NCI-H146 treated with DMSO at 0.1 percent for 48 hours (cell line): ENCODE results near the gene AGER.
"Not testable (repeated sequence)": the region's sequence is repeated elsewhere in the genome, so short reads cannot be mapped to it uniquely, and the experiment has no call there.

ENCODE experiments used
- DNase-seq: peaks from one replicate; lab custom pipeline; 2025; ENCODE audit not compliant: unreplicated experiment; lab: John Stamatoyannopoulos, UW

AGER gene

DNA sequence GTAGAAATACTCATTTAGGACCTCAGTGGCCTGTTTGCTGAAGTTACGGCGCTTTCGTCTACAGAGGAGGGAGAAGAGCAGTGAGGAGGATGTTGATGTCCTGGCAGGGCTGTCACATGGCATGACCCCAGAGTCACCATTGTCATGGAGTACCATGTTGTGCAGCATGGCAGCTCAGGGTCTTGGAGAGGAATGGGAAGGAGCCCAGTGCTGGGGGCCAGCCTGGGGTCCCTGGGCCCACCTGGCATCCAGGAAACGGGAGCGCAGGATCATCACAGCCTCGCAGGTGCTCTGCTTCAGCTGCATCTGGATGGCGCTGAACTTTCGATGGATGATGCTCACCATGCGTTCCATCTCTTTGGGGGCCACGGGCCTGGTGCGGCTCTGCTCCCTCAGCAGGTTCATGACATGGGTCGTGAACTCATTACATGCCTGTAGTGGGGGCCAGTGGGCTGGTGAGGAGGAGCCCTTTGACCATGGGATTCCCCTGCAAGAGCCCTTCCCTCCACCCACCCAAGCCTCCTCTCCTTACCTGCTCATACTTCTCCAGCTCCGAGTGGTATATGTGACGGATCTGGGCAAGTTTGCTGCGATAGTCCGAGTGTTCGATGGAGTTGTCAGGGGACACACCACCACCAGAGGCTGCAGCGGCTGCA, 3.8 kb upstream of the AGER start:
- not testable (repeated sequence) for DNase-seq

DNA sequence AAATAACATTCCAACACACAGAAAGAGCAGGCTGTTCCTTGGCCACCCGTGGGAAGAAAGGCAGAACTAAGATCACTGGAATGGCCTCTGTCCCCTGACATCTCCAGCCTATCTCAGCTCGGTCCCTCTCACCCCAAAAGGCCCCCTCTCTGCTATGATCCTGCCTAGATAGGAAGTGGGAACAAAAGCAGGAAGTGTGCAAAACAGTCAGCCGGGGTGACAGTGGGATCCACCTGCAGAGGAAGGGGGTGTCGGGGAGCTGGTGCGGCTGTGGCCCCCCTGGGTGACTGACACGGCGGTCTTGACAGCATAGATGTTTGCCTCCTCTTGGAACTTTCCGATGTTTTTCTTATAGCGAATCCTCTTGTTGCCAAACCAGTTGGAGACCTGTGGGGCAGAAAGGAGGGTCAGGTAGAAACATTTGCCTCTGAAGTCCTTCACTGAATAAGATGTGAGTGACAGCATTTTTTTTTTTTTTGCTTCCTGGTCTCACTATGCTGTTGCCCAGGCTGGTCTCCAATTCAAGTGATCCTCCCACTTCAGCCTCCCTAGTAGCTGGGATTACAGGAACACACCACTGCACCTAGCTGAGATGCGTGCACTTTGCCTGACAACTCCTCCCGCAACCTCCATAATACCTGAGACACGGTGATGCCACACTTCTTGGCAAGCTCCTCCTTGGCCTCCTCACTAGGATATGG, 3.1 kb upstream of the AGER start:
- DNase-seq: no peak

DNA sequence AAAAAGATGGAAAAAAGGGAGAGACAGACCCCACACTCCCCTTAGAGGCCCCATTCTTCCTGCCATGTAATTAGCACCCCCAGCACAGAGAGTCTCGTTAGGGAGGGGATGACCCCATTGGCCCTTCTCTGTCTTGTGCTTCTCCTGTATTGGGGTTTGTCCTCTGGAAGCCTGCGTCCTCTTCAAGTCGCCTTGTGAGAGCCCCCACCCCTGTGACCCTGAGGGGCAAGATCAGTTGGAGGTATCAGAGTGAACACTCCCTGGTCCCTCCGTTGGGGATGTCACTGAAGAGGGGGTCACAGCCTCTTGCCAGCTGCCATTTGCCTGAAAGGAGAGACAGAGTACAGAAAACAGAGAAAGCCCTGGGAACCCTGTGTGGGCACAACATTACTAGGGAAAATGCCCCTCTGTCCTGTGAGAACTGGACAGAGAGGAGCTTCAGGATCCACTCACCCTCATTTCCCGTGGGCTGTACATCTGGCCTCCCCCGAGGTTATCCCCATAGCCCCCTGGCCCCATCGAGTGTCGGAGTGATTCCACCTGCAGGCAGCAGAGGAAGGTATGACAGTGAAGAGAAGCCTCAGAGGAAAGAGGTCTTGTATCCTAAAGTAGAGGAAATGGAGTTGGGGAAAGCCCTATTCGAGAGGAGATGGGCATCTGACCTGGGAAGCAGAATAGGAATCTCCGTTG, 2.2 kb upstream of the AGER start:
- not testable (repeated sequence) for DNase-seq

DNA sequence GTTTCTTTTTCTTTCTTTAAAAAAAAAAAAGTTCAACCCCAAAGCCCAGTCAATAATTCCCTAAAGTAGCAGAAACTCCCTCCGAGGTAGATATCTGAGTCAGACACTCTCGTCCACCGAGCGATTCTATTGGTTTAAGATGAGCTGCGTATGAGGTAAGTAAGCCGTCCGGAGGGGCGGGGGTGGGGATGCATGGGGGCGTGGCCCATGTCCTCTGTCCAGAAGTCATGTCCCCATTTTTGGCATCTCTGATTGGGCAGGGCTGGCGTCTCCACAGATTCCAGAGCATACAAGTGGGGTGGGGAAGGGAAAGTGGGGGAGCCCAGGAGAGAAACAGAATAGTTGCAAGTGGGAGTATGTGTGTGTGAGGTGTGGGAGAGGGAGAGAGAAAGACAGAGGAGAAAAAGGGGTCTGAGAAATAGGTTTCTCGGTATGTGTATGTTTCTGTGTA, 1.7 kb upstream of the AGER start:
- not testable (repeated sequence) for DNase-seq

DNA sequence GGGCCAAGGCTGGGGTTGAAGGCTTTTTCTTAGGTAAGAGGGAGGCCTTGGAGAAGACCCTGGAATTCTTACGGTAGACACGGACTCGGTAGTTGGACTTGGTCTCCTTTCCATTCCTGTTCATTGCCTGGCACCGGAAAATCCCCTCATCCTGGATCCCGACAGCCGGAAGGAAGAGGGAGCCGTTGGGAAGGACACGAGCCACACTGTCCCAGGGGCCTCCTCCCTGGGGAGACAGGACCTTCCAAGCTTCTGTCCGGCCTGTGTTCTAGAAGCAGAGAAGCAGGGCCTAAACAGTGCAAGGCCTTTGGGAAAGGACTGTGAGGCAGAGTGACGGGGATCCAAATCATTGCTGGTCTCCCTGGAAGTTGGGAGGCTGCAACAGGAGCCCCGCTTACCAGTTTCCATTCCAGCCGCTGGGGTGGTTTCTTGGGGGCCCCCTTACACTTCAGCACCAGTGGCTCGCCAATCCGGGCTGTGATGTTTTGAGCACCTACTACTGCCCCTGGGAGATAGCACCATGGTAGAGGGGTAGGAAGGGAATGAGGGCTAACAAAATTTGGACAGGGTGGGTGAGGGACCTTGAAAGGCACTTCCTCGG, 470 bp downstream of the AGER start:
- no peak for DNase-seq

DNA sequence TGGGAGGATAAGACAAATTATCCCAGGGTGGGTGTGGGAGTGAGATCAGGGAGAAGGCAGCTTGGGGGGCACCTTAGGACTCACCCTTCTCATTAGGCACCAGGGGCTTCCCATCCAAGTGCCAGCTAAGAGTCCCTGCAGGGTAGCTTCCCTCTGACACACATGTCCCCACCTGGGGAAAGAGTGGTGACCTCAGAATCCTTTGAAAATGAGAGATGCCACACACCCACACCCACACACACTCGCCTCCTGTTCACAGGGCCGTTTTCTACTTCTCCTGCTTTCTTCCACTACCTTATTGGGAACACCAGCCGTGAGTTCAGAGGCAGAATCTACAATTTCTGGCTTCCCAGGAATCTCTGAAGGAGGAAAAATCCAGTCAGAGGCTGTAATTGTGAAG, 1.0 kb downstream of the AGER start:
- no peak for DNase-seq

DNA sequence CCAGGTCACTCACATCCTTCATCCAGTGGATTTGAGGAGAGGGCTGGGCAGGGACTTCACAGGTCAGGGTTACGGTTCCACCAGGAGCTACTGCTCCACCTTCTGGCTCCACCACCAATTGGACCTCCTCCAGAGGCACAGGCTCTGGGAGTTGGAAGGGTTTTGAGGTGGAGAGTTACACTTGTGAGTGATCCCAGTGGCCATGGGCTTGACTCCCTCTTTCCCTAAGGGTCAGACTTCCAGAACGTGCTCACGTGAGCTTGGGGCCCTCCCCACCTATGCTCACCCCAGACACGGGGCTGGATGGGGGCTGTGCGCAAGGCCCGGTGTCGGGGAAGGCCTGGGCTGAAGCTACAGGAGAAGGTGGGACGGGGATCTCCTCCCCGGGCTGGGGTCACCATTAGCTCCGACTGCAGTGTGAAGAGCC, 1.5 kb downstream of the AGER start:
- DNase-seq: no peak

DNA sequence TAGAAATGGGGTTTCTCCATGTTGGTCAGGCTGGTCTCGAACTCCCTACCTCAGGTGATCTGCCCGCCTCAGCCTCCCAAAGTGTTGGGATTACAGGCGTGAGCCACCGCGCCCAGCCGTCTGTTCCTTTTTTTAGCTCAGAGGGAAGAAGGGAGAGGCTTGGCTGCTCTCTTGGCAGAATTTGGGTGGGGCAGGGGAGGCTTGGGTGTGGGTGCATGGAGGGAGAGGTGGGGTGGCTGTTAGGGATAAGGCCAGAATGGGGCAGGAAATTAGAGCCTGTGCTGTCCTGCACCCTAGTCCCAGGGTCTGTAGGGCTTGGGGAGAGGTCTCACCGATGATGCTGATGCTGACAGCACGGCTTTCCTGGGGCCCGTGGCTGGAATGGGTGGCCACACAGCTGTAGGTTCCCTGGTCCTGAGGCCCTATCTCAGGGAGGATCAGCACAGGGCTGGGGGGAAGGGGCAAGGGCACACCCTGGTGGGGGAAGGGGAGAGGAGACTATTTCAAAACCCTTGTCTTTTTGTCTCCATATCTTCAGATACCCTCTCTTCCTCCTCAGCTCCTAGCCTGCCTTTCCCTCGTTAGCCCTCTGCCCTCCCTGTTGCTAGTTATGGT, 2.0 kb downstream of the AGER start:
- no peak for DNase-seq

DNA sequence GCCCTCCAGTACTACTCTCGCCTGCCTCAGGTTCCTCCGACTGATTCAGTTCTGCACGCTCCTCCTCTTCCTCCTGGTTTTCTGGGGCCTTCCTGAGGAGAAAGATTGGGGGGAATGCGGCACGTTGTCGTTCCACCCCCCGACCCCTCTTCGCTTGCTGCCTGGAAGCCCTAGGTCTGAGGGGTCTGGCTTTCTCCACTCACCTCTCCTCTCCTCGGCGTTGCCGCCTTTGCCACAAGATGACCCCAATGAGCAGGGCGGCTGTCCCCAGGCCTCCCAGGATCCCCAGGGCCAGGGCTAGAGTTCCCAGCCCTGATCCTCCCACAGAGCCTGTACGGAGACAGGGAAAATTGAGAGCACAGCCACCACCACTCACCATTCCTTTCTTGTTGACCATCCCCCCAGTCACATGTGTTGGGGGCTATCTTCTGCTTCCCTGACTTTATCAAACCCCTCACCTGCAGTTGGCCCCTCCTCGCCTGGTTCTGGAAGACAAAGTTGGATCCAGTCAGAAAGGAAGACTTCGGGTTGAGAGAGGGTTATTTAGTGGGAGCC, 2.8 kb downstream of the AGER start:
- no peak for DNase-seq

DNA sequence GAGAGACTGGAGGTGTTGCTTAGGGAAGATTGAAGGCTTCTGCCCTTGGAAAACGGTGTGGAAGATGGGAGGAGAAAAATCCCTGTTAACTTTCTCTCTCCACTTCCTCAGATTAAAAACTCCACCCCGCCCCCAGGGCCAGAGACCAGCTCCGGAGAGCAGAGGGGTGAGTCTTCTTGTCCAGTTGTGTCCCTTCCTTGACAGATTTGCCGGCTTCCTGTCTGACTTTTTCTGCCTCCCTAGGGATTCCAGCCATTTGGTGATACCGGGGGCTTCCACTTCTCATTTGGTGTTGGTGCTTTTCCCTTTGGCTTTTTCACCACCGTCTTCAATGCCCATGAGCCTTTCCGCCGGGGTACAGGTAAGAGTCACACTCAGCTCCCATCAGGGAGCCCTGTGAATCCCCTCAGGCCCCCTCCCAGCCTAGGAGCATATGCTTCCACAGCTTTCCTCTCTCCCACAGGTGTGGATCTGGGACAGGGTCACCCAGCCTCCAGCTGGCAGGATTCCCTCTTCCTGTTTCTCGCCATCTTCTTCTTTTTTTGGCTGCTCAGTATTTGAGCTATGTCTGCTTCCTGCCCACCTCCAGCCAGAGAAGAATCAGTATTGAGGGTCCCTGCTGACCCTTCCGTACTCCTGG, 4.2 kb downstream of the AGER start:
- DNase-seq: no peak

DNA sequence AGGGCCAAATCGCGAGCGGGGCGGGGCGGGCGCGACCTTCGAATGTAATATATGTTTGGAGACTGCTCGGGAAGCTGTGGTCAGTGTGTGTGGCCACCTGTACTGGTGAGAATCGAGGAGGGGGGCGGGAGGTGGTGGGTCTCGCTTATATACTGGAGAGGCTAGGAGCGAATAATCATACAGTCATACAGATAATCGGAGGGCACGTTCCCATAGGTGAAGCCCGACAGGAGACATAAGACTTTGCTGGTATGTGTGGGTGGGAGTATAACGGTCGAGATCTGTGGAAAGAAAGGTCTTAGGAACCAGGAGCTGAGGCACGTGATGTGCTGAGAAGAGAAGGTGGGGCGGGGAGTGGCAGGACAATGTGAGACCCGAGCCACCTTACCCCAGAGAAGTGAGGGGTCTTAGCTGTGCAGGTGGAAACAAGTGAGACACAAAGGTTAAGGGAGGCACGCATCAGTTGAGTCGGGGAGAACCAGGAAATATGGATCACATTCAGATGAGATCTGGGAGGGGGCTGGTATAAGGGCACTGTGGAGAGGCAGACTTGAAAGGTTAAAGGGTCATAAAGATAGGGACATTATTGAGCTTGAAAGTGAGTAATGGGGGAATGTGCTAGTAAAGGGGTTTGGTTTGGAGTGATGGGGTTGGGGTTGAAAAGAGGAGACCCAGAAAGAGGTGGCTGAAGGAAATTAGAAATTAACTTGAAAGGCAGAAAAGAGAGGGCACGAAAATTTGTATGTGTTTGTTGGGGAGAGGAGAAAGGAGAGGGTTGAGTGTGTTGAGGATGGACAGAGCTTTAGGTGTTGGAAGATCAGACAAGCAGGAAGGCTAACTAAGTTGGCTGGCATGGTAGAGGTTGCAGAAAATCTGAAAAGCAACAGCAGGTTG, 5.3 kb downstream of the AGER start:
- DNase-seq: no peak

DNA sequence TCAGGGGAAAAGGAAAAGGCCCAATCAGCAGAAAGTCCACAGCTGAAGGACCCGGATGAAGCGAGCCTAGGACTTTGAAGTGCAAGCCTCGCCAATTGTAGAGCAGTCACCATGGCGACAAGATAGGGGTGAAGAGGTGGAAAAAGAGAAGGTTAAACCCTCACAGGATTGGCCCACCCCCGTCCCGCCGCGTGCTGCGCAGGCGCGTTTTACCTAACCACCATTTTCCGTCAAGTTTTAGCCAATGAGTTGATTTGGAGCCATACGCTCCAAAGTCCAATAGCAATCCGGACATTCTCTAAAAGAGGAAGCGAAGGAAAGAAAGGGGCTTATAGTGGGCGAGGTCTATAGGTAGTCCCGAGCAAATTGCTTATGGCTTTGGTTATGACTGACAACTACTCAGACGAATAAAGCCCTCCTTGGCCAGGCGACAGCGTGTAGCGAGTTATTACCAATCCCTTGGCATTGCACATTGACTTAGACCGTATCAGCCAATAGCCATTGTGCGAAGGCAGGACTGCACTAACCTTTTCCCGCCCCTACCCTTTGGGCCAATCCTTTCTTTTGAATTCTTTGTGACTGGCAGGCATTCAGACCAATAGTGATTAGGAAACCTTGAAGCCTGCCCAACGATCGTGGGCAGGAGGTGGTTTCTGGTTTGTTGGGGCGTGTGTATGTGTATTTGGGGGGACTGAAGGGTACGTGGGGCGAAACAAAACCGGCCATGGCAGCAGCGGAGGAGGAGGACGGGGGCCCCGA, 6.1 kb downstream of the AGER start, which contains the start of gene RNF5:
Gene RNF5, plus strand, starts transcription at position 618 of the 759 bp plus-strand sequence. Its CDS starts 107 bp downstream, at position 725.
- DNase-seq: peak; percentile 99

DNA sequence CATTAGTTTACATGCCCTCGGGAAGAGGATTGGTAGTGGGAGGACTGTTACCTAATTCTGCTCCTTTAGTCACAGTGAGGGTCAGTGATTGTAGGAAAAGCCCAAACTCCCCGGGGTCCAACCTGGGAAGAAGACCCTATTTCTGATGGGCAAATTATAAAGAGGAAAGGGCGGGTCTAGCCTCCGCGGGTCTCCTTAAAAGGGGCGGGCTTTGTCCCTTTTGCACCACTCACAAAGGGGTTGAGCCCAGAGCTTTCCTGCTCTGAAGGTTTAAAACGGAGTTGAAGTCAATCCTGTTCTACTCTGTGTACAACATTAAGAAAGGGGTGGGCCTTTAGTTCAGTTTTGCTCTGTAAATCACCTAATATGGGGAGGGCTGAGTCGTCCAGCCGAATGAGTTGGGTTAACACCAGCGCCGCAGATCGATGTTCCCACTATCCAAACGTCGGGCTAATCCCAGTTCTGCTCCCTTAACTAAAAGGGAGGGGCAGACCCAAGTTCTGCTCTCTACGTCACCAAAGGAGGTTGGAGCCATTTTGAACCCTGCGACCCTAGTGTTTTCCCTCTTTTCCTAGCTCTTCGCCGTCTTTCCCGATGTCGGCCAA, 6.8 kb downstream of the AGER start:
- no peak for DNase-seq

DNA sequence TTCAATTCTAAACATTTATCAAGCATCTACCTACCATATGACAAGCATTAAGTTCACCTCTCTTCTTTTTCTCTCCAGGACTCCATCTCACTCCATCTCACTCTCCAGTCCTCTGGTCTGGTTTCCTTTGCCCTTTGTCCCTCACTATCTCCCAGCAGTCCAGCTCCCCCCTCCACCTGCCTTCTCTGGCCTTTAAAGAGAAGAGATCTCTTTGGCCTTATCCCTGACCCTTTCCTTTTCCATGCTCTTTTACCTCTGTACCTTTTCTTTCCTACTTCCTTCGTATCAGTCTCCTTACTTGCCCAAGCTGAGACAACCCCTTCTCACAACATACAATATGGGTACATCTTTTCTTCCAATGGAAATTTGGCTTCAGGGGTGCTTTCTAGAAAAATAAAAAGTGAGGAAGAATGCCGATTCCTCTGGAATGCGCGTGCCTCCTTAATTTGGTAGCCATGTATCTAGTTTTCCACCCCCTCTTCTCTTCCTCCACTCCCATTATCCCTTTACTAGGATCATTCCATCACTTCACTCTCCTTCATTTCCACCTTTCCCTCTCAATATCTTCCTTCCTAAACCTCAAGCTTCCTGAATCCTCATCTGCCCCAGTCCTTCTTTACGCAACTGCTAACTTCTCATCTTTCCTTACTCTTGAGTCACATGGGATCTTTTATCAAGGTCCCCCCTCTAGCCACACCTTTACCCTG, 7.4 kb downstream of the AGER start:
- DNase-seq: peak; percentile 46

DNA sequence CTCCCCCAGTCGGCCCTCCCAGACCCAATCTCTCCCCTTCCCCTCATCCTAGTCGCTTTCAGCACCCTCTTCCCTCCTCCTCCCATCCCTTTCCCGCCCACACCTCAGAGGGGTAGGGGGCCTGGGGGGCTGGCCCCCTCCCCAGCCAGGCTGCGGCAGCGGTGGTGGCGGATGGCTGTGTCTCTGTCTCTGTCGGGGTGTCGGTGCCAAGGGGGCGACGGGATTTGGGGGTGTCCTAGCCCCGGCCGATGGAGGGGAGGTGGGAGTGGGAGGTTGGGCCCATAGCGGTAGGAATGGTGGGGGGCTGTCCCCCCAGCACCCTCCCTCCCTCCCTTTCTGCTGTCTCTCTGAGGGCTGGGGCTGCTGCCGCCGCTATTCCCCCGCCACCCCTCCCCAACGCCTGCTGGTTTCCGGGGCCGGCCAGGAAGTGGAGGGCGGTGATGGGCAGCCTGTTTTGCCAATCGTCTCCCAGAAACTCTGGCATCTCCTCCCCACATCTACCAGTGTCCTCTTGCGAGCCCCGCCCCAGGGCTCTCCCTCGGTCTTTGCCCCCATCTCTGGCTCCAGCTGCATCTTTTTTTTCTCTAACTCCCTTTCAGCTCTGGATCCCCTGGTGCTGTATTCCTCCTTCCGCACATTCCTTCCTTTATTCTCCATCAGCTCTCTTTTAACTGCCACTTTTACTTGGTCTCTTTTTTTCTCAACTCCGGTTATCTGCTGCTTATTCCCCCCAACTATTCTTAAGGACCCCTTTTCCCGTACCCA, 8.2 kb downstream of the AGER start, which contains the start of gene AGPAT1:
Gene AGPAT1, minus strand, starts transcription at position 374 of the 765 bp plus-strand sequence. CDS start 4,588 bp downstream, outside the sequence.
- DNase-seq: peak; percentile 89

DNA sequence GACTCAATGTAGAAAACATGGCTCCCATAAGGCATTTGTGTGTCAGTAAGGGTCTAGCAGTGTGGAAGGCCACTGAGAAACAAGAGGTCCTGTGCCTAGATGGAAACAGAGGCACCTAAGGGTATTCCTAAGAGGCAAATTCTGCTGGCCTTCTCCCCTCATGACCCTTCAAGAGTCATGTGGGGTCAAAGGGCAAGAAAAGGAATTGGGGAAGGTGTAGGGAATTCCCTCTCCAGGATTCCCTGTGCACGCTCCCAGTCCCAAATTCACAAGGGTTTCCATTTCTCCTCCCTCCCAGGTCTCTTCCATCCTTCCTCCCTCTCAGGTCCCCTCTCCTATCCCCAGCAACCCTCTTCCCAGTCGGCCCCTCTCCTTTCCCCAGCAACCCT, 8.7 kb downstream of the AGER start:
- DNase-seq: no peak

DNA sequence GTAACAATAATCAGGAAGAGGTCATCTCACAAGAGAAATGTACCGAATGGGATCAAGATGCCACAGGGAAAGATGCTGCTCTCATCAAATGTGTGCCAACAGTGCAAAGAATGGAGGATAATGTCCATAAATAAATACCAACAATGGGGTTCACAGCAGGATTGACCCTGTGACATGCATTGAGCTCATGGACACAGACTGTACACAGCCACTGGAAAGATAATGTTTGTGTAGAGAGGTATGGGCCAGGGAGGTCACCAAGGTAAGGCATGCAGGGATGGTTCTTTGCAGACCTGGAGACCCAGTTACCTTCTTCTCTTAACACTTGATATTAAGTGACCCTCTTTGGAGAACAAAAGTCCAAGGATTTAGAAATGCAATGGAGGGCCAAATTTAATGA, 9.6 kb downstream of the AGER start:
- DNase-seq: no peak
